Activated T-helper 9 cell treated with anti-CD3 and anti-CD28 coated beads, Interleukin-2, amount 50 U/mL, for 16 hours (primary cell): ENCODE data around the gene RAB31.

Experiments
- DNase-seq: peaks from one replicate; pipeline ENCODE4 v3.0.0-alpha.2; 2020; ENCODE audit warnings: low read depth

Gene RAB31

GRCh38 chr18:9822587-9823185 is 114.6 kb downstream of the RAB31 start:
- DNase-seq: no peak

GRCh38 chr18:9823805-9824473 is 115.8 kb downstream of the RAB31 start:
- no peak for DNase-seq

GRCh38 chr18:9824474-9824832 is 116.4 kb downstream of the RAB31 start:
- no peak for DNase-seq

- DNase-seq: no peak
Measured at GRCh38 chr18:9824952-9825371, 116.9 kb downstream of the RAB31 start.

GRCh38 chr18:9825571-9826073 is 117.5 kb downstream of the RAB31 start:
- no peak for DNase-seq

GRCh38 chr18:9826685-9827084 is 118.6 kb downstream of the RAB31 start:
- DNase-seq: no peak

GRCh38 chr18:9827211-9827792 is 119.2 kb downstream of the RAB31 start:
- no peak for DNase-seq

- DNase-seq: no peak
Measured at GRCh38 chr18:9827793-9828505, 119.8 kb downstream of the RAB31 start.

GRCh38 chr18:9828506-9829396 is 120.7 kb downstream of the RAB31 start:
- DNase-seq: no peak

GRCh38 chr18:9829397-9829712 is 121.3 kb downstream of the RAB31 start:
- DNase-seq: no peak

- DNase-seq: no peak
Measured at GRCh38 chr18:9831036-9831722, 123.1 kb downstream of the RAB31 start.

GRCh38 chr18:9831723-9832199 is 123.7 kb downstream of the RAB31 start:
- no peak for DNase-seq

GRCh38 chr18:9832871-9833270 is 124.8 kb downstream of the RAB31 start:
- no peak for DNase-seq

- no peak for DNase-seq
Measured at GRCh38 chr18:9834551-9834950, 126.5 kb downstream of the RAB31 start.

- no peak for DNase-seq
Measured at GRCh38 chr18:9835113-9835755, 127.1 kb downstream of the RAB31 start.

- DNase-seq: no peak
Measured at GRCh38 chr18:9835825-9836224, 127.7 kb downstream of the RAB31 start.

- DNase-seq: no peak
Measured at GRCh38 chr18:9838144-9838877, 130.2 kb downstream of the RAB31 start.

- DNase-seq: no peak
Measured at GRCh38 chr18:9839211-9839610, 131.1 kb downstream of the RAB31 start.

GRCh38 chr18:9839853-9840252 is 131.8 kb downstream of the RAB31 start:
- DNase-seq: no peak

GRCh38 chr18:9841752-9842151 is 133.7 kb downstream of the RAB31 start:
- no peak for DNase-seq
